HG03575 (cell line): ENCODE data around the gene TMEM181.
"Not testable (repeated sequence)": the region's sequence is repeated elsewhere in the genome, so short reads cannot be mapped to it uniquely, and the experiment has no call there.

ENCODE experiments used
- ATAC-seq: cut with Tn5 transposase; IDR thresholded peaks from one replicate; pipeline ENCODE4 v1.9.1; 2021; ENCODE audit not compliant: unreplicated experiment, insufficient number of reproducible peaks, low FRiP score; ENCODE audit errors: extremely low read depth

TMEM181 gene

DNA sequence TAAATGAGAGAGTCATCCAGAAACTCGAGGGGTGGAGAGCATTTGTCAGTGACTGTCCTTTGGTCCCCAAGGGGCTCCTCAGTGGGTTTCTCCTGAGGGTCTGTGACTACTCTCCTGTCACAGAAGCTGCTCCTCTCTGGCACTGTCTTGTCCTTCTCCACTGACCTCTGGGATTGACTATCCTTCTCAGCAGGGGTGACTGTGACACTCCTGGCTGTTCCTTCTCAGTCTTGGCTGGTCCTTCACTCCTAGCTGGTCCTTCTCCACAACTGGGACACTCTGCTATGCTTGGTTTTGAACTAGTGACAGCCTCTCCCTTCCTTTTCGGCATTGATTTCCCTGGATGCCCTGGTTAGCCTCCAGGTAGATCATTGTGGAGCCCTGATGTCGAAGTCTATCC lies 51.1 kb downstream of the TMEM181 start:
- ATAC-seq: no peak

DNA sequence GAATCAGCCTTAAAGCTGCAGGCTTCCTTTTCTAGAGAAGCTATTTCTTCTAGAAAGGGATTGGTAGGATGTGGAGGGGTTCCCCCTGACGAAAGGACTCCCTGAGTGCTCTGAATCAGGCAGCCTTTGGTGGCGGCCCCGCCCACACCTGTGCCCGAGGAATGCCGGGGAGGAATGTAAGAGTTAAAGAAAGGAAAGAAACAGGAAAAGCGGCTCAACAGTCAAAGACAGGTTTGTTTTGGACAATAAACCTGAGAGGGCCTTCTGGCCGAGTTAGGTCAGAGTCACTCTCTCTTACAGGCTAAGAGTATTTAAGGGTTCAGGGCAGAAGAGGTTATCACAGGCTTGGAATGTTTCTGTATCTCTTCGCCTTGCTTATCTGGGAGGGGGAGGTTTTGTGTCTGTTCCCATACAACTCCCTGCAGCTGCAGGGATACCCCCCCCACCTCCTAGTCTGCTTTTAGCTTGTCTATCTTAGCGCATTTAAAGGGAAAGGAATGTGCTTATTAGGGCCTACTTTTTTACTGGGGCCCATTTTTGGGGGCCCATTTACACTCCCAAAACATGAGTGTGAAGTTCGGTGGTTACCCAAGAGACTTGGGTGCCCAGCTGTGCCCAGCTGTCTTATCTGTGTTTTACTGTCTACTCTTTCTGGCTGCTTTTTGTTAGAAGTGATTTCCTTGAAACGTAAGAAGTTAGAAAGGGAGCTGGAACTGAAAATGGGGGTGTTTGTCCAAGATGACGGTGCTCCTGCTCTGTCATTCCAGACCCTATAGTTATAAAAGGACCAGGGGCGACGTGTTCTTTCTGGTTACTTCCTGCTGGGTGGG lies 51.9 kb downstream of the TMEM181 start:
- ATAC-seq: no peak

DNA sequence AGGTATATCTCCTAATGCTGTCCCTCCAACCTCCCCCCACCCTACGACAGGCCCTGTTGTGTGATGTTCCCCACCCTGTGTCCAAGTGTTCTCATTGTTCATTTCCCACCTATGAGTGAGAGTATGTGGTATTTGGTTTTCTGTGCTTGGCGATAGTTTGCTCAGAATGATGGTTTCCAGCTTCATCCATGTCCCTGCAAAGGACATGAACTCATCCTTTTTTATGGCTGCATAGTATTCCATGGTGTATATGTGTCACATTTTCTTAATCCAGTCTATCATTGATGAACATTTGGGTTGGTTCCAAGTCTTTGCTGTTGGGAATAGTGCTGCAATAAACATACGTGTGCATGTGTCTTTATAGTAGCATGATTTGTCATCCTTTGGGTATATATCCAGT lies 54.7 kb downstream of the TMEM181 start:
- ATAC-seq: not testable (repeated sequence)

DNA sequence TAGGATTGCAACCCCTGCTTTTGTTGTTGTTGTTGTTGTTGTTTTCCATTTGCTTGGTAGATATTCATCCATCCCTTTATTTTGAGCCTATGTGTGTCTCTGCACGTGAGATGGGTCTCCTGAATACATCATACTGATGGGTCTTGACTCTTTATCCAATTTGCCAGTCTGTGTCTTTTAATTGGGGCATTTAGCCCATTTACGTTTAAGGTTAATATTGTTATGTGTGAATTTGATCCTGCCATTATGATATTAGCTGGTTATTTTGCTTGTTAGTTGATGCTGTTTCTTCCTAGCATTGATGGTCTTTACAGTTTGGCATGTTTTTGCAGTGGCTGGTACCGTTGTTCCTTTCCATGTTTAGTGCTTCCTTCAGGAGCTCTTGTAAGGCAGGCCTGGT lies 58.4 kb downstream of the TMEM181 start:
- not testable (repeated sequence) for ATAC-seq

DNA sequence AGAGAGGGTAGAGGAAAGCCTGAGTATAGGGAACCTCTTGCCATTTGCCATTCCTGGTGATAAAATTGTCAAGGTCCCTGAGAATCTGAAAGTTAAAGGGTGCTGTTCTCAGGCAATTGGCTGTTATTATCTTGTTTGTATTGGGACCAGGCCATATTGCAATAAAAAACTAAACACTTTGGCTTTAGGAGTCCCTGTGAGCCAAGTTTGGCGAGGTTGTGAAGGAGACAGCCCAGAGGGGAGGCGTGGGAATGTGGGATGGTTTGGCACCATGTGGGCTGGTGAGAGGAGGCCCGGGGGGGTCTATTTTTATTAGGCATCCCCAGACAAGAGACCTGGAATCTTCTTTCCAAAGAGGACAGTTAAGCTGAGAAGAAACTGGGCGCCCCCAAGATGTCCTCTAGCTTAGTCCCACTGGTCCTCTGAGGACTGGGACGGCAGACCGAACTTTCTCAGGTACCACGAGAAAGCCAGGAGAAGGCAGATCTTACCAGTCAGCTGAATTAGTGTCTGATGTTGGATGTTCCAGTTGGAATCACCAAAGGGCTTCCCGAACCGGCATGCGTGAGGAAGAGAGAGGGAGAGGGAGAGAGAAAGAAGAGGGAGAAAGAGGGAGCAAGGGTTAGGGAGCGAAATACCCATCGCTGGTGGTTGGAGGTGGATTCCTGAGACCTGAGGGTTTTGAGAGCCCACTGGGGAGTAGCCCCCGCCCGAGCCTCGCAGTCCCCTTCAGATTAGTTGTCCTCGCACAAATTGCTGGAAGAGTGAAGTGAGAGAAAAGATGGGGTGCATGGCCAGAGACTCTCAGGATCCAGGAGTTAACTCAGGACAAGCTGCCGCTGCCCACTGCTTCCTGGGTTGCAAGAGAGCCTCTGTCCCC lies 60.3 kb downstream of the TMEM181 start:
- no peak for ATAC-seq

DNA sequence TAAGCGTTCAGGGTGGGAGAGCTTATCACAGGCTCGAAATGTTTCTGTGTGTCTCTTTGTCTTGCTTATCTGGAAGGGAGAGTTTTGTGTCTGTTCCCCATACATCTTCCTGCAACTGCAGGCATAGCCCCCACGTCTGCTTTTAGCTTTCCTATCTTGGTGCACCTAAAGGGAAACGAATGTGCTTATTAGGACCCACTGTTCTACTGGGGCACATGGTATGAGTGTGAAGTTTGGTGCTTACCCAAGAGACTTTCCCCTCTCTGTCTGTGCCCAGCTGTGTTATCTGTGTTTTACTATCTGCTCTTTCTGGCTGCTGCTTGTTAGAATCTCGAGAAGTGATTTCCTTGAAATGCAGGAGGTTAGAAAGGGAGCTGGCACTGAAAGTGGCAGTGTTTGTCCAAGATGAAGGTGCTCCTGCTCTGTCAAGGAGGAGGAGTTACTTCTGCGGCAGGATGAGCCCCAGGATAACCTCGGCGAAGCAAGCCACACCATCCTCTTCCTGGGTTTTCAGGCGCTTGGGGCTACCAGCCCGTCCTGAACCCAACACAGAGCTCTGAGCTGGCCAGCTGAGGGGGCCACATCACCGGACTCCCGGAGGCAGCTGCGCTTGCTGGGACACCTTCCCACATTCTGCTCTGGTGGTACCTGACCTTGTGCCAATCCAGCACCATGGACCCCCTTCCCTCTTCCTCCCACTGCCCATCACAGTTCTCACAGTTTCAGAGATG lies 61.2 kb downstream of the TMEM181 start:
- ATAC-seq: no peak

DNA sequence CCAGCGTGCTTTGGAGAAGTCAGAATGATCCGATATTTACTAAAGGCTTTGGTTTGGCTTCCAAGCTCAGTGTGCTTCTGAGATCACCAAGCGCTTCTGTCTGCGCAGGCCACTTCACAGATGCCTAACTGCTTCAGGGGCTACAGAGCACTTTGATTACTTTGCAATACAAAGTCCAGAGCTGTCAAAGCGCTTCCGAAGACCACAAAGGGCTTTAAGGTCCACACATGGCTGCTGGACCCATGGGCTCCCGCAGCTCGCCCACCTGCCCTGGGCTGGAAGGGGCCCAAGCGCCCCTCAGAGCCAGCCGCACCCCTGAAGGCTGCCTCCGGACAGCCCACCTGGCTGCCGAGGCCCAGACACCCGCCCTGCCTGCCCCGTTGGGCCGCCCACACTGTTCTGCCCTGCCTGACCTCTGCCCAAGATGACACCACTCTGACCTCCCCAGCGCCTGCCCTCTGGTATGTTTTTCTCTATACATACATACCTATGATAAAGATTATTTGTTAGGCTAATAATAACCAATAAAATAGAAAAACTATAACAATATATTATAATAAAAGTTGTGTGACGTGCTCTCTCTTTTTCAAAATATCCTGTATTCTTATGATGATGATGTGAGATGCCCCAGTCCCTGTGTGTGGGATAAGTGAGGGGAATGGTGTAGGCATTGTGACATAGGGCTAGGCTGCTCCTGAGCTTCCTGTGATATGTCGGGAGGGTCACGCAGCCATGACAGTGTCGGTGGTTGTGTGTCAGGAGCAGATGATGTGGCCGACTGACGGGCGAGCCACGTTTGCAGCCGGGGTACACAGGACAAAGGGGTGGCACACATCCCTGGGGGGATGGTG lies 62.0 kb downstream of the TMEM181 start:
- no peak for ATAC-seq

DNA sequence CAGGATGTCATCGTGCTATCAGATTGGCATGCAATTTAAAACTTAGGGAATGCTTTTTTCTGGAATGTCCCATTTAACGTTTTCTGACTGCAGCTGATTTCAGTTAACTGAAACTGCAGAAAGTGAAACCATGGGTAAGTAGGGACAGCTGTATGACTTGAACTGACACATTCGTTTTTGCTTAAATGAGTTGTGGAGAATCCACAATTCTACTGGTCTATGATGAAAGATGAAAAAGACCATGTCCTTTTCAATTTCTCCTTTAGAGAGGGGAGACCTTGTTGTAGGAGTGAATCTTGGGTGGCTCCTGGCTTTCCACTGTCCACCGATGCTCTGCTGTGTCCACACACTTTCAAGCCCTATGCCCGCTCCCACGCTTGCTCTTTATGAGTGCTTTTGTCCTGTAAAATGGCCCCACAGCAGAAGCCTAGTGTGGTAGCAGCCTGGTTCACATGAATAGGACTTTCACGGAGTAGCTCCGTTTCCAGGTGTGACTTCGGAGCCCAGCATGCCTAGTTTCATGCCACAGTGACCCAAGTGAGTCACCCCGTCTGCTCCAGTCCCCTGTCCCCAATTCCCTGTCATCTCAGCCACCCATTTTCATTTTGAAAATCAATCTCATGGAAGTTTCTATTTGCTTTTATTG lies 62.8 kb downstream of the TMEM181 start:
- ATAC-seq: no peak

DNA sequence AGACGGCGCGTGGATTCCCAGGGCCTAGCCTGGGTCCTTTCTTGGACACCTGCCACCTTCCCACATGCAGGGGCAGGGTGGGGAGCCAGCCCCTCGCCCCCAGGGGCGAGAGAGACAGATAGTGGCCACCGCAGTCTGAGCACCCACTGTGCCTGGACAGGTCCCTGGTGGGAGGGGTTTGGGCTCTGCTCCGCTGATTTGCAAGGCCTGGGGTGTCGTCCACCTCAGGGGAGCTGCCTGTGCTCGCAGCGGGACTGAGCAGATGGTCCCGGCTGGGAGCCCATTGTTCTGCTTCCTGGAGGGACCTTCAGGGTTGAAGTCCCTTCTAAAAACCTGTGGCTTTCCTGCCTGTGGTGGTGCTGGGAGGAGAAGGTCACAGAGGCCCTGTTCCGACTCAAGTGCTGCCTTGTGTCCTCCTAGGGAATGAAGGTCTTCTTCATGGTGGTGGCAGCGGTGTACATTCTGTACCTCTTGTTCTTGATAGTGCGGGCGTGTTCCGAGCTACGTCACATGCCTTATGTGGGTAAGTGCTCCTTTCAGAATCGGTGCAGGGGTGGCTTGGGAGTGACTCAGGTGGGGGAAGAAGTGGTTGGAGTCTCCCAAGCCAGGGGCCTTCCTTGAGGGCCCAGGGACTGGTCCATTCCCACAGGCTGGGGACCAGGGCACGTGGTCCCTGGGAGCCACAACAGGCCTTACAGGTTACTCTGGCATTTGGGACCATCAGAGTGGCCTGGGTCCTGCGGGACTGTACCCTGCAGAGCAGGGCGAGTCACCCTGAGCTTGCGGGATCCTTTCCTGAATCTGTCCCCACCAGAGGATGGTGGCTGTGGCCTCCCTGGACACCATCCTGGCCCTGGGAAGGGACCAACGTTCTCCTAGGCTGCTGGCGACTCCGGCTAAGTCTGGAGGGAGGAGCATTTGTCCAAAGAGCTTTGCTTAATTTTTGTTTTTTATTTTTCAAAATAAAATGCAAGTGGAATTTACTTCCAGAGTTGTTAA lies 65.1 kb downstream of the TMEM181 start:
- no peak for ATAC-seq

DNA sequence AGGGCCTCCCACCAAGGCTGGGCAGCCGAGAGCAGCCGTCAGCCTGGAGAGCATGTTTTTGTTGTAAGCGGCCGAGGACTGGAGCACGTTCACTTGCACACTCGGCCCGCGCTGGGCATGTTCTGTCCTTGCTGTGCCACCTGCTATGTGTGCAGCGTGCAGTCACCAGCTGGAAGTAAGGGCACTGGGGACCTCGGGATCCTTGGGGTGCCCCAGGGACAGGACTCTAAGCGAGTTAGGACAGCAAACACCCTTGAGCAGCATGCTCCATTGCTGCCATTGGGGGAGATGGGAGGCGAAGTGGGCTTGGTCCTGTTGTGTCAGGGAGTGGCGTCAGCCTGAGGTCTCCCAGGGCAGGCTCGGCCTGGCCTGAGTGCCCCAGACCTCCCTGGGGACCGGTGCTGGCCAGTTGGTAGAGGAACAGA lies 66.0 kb downstream of the TMEM181 start:
- ATAC-seq: no peak

DNA sequence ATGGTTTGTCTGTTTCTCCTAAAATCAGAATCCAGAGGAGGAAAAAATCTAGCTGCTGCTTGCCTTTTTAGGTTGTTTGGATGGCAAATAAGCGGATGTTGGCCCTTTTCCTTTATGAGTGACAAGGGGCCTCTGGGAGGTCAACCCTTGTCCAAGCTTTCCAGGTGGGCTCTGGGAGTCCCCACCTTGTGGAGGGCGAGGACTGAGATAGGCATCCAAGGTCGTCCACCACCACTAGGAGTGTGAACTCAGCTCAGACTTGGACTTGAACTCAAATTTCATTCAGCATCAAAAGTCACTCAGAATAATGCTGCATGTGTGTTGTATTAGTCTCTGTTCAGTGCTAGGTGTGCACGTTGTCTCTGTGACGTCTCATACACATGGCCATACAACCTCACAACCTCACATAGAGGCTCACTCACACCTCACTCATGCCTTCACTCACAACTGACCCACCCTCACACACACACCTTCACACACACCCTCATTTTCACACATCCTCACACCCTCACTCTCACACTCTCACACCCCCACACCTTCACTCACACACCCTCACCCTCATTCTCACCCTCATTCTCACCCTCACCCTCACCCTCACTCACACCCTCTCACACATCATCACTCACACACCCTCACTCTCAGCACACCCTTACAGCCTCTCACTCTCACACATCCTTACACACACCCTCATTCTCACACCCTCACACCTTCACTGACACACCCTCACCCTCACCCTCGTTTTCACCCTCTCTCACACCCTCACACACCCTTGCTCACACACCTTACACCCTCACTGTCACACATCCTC lies 66.7 kb downstream of the TMEM181 start:
- no peak for ATAC-seq

DNA sequence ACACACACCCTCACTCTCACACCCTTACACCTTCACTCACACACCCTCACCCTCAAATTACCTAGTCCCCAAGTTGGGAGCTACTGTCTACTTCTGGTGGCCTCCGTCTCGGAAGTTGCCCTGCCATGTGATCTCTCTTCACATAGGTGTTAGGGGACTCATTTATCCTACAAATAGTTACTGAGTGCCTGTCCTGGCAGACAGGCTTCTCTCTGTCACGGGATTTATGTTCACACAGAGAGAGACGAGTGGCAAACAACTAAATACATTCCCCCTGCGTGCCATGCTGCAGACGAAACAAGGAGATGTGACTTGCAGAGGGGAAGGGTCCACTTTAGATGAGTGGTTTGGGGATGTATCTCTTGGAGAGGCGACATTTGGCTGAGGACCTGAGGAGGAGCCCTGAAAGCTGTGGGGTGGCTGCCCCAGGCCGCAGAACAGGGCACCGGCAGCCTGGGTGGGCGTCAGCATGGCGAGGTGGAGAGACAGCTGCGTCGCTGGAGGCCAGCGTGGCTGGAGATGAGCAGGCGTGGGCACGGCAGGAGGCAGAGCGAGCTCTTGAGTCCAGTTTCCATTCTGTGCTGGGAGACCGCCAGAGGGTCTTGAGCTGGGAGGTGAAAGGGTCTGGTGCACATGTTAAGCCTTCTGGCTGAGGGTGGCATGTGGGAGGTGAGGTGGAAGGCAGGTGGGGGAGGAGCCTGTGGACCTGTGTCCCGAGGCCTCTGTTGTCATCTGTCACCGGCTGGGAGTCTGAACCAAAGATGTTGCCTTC lies 67.5 kb downstream of the TMEM181 start:
- ATAC-seq: no peak

DNA sequence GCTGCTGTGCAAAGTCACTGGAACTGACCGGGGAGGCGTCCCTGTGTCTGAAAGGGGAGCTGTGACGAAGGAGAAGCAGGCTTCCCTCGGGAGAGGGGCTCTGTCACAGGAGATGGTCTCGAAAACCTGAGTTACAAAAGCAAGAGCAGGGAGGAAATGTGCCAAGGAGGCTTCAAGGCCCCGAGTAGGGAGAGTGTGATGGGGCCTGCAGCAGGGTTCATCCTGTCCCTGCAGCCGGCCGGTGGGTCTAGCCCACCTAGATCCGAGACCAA lies 68.0 kb downstream of the TMEM181 start:
- ATAC-seq: no peak

DNA sequence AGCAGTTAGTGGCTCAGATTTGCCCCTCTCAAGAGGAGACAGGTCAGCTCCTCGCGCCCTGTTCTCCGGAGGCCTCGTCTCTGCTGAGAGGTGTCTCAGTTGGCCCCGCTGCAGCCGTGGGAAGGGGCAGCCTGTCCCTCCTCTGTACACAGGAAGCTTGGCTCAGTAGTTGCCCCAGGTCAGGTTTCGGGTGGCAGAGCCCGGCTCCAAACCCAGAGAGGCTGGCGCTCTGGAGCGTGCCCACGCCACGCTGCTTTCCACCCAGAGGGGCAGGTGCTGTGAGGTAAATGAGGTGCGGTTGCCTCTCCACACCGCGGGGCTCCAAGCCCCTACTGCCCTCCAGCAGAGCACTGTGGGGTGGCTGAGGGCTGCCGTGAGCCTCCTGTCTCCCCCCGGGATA lies 68.7 kb downstream of the TMEM181 start:
- ATAC-seq: no peak

DNA sequence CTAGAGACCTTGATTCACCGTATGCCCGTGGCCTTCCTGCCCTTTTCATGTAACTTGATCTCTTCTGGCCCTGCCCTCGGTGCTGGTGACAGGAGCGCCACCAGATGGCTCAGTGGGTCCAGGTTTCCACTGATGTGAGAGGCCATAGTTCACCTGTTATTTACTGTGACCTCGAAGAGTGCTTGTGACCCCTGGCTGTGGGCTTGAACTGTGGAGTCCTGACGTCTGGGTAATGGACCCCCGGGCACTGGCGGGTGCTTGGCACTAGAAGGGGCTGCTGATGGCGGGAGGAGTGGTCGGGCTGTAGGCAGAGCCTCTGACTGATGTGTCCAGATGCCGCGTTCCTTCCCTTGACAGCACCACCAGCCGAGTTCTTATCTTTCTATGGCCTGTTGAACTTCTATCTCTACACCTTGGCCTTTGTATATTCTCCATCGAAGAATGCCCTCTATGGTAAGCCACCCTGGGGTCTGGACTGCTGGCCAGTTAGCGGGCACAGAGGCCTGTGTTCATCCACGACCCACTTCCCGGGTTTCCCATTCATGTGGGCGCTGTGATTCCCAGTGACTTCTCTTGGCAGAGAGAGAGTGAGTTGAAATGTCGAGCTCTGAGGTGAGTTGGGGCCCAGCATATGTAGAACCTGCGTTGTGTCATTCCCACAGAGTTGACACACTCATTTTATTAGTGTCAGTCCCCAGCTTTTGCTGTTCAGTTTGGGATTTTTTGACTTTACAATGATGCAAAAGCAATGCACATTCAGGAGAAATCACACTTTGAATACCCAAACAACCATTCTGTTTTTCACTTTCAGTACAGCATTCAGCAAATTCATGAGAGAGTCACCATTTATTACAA lies 69.7 kb downstream of the TMEM181 start:
- ATAC-seq: no peak
